ENCODE data around the gene CTU1.

DNA sequence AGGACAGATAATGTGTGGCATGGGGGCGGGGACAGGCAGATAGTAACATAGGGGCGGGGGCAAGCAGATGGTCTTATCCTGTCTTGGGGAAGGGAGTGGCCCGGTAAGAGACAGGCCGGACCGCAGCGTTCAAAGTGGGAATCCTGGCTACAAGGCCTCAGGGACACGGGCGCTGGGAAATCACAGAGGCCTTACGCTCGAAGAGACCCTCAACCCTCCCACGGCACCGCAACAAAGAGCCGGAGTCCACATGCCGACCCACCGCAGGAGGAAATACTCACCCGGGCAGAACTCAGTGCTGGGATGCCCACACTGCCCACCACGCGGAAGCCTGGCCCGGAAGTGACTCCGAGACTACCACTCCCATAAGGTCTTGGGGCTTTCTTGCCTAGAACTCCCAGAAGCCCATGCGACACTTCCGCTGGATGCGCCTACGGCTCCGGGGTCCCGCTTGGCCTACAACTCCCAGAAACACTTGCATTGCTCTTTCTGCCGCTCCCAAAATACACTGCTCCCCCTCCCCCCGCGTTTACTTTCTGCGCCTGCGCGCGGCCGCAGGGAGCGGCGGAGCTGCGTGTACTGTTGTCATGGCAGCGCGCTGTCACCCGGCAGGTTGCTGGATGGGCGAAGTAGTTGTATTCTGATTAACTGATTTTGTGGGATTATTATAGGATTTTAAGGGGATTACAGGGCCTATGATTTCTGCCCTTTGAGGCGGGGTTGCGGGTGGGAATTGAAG is at the start of gene CTU1:
- TF ChIP-seq, protein P1, sequence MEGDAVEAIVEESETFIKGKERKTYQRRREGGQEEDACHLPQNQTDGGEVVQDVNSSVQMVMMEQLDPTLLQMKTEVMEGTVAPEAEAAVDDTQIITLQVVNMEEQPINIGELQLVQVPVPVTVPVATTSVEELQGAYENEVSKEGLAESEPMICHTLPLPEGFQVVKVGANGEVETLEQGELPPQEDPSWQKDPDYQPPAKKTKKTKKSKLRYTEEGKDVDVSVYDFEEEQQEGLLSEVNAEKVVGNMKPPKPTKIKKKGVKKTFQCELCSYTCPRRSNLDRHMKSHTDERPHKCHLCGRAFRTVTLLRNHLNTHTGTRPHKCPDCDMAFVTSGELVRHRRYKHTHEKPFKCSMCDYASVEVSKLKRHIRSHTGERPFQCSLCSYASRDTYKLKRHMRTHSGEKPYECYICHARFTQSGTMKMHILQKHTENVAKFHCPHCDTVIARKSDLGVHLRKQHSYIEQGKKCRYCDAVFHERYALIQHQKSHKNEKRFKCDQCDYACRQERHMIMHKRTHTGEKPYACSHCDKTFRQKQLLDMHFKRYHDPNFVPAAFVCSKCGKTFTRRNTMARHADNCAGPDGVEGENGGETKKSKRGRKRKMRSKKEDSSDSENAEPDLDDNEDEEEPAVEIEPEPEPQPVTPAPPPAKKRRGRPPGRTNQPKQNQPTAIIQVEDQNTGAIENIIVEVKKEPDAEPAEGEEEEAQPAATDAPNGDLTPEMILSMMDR (IDR thresholded peaks at IDR 0.05), result peak in 1 of 4 experiments; percentile 58
- TF ChIP-seq POLR2A (IDR thresholded peaks at IDR 0.05) (peak in 1 of 2 donors; percentile 38), EP300 (IDR thresholded peaks at IDR 0.05) (peak in 1 of 4 donors; percentile 53)

All from sigmoid colon (tissue), 4 donors.